ENCODE measurements around the gene TXNDC17.
"Not testable (repeated sequence)": the region's sequence is repeated elsewhere in the genome, so short reads cannot be mapped to it uniquely, and the experiment has no call there.

The TXNDC17 gene

GRCh38 chr17:6657633-6658287 lies 16.9 kb downstream of the TXNDC17 start:
- H3K27ac ChIP-seq = peak overlapping the region; percentile 50
- H3K9me3 ChIP-seq = no peaks in the 10 kb centered on the region
- no peaks in the 10 kb centered on the region for H3K36me3 ChIP-seq
- H3K27me3 ChIP-seq = peaks cover 89% of the 10 kb centered on the region
- no peak for TF ChIP-seq CTCF (IDR thresholded peaks at IDR 0.05)
- H3K4me3 ChIP-seq (ENCODE audit: low read depth in 1 of 2, low read length in 1 of 2) = peak overlapping the region; percentile 60 to 66
- H3K4me1 ChIP-seq (ENCODE audit: control insufficient read depth in 1 of 2, insufficient read depth in 1 of 2, low read depth in 1 of 2, low read length in 1 of 2) = peaks cover 30 to 45% of the 10 kb centered on the region in 2 experiments

DNA sequence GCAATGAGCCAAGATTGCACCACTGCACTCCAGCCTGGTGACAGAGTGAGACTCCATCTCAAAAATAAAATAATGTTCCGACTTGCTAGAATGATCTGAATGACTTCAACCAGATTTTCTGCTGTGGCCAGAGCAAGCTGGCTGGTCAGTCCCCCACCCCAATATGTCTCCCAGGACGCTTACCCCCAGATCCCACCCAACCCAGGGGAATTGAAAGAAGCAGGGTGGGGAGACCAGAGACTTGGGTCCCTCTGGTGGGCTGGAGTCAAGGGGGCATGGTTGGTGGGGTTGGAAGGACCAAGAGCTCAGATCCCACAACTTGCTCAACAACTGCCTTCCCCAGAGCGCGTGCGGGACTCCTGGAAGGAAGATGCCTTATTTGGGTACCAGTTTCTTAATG lies 17.6 kb downstream of the TXNDC17 start:
- not testable (repeated sequence) for H3K27ac ChIP-seq; H3K4me3 ChIP-seq (ENCODE audit: low read depth in 1 of 2, low read length in 1 of 2); H3K36me3 ChIP-seq; H3K9me3 ChIP-seq
- peaks cover 89% of the 10 kb centered on the region for H3K27me3 ChIP-seq
- peaks cover 30 to 45% of the 10 kb centered on the region in 2 experiments for H3K4me1 ChIP-seq (ENCODE audit: control insufficient read depth in 1 of 2, insufficient read depth in 1 of 2, low read depth in 1 of 2, low read length in 1 of 2)

- H3K36me3 ChIP-seq = no peaks in the 10 kb centered on the region
- no peaks in the 10 kb centered on the region for H3K9me3 ChIP-seq
- no peak for TF ChIP-seq CTCF (IDR thresholded peaks at IDR 0.05)
- peaks cover 89% of the 10 kb centered on the region for H3K27me3 ChIP-seq
- H3K4me3 ChIP-seq (ENCODE audit: low read depth in 1 of 2, low read length in 1 of 2) = peak overlapping the region in 1 of 2 experiments; percentile 42
- H3K27ac ChIP-seq = peak overlapping the region; percentile 53
- peaks cover 30 to 38% of the 10 kb centered on the region in 2 experiments for H3K4me1 ChIP-seq (ENCODE audit: control insufficient read depth in 1 of 2, insufficient read depth in 1 of 2, low read depth in 1 of 2, low read length in 1 of 2)
Observed at GRCh38 chr17:6660101-6660500, 19.2 kb downstream of the TXNDC17 start.

GRCh38 chr17:6660805-6661463 lies 20.1 kb downstream of the TXNDC17 start:
- H3K27me3 ChIP-seq = peaks cover 89% of the 10 kb centered on the region
- H3K4me3 ChIP-seq (ENCODE audit: low read depth in 1 of 2, low read length in 1 of 2) = peak overlapping the region; percentile 31 to 42
- H3K9me3 ChIP-seq = no peaks in the 10 kb centered on the region
- no peak for TF ChIP-seq CTCF (IDR thresholded peaks at IDR 0.05)
- no peaks in the 10 kb centered on the region for H3K36me3 ChIP-seq
- H3K4me1 ChIP-seq (ENCODE audit: control insufficient read depth in 1 of 2, insufficient read depth in 1 of 2, low read depth in 1 of 2, low read length in 1 of 2) = peaks cover 30 to 33% of the 10 kb centered on the region in 2 experiments
- peak overlapping the region; percentile 53 for H3K27ac ChIP-seq

- peaks cover 89% of the 10 kb centered on the region for H3K27me3 ChIP-seq
- H3K36me3 ChIP-seq = no peaks in the 10 kb centered on the region
- peak overlapping the region; percentile 53 for H3K27ac ChIP-seq
- H3K9me3 ChIP-seq = no peaks in the 10 kb centered on the region
- H3K4me1 ChIP-seq (ENCODE audit: control insufficient read depth in 1 of 2, insufficient read depth in 1 of 2, low read depth in 1 of 2, low read length in 1 of 2) = peaks cover 27 to 32% of the 10 kb centered on the region in 2 experiments
- peak overlapping the region in 1 of 2 experiments; percentile 42 for H3K4me3 ChIP-seq (ENCODE audit: low read depth in 1 of 2, low read length in 1 of 2)
- no peak for TF ChIP-seq CTCF (IDR thresholded peaks at IDR 0.05)
Observed at GRCh38 chr17:6661464-6661848, 20.6 kb downstream of the TXNDC17 start.

- Histone ChIP-seq H3K4me1 (ENCODE audit: control insufficient read depth in 1 of 2, insufficient read depth in 1 of 2, low read depth in 1 of 2, low read length in 1 of 2) (peaks cover 20 to 24% of the 10 kb centered on the region in 2 experiments), H3K27me3 (peaks cover 89% of the 10 kb centered on the region)
- H3K4me3 ChIP-seq (ENCODE audit: low read depth in 1 of 2, low read length in 1 of 2); H3K9me3 ChIP-seq; H3K27ac ChIP-seq; H3K36me3 ChIP-seq: not testable (repeated sequence)
Observed at GRCh38 chr17:6663200-6663599, 22.3 kb downstream of the TXNDC17 start.
